ENCODE results near the gene KXD1.

GRCh38 chr19:18536475-18536874 lies 21.2 kb upstream of the KXD1 start:
- TF ChIP-seq CTCF (IDR thresholded peaks at IDR 0.05) (no peak), POLR2A (IDR thresholded peaks at IDR 0.05) (no peak)

Measured in Peyer's patch (tissue), 4 donors.